Measurements from ENCODE around the gene FOXN3. TPM values are rescaled to one million over a fixed set of nuclear protein-coding genes. Genes with fewer than 3 reads are reported as not detected.

The FOXN3 gene
- total RNA-seq, 4 donors from 2014 or later: 98.7 to 116 (median 103) TPM

GRCh38 chr14:89310211-89310610, 106.8 kb downstream of the FOXN3 start:
- H3K36me3 ChIP-seq: no peaks in the 10 kb centered on the region
- no peak overlapping the region for H3K27ac ChIP-seq
- no peak overlapping the region for H3K4me3 ChIP-seq
- DNase-seq (ENCODE audit: low spot score in 2 of 2): no peak
- no peaks in the 10 kb centered on the region for H3K9me3 ChIP-seq
- WGBS, 2 donors: 90 to 94% methylated on average over 9 of the region's 9 CpGs
- H3K27me3 ChIP-seq: no peaks in the 10 kb centered on the region
- TF ChIP-seq POLR2A (IDR thresholded peaks at IDR 0.05): no peak
- TF ChIP-seq CTCF (IDR thresholded peaks at IDR 0.05): no peak
- no peak for TF ChIP-seq EP300 (IDR thresholded peaks at IDR 0.05)
- peaks cover 0 to 29% (median 11%) of the 10 kb centered on the region in 4 donors for H3K4me1 ChIP-seq

- Histone ChIP-seq H3K27ac (no peak overlapping the region), H3K27me3 (no peaks in the 10 kb centered on the region), H3K4me1 (peaks cover 0 to 34% (median 15%) of the 10 kb centered on the region in 4 donors), H3K36me3 (no peaks in the 10 kb centered on the region), H3K9me3 (no peaks in the 10 kb centered on the region), H3K4me3 (no peak overlapping the region)
- WGBS, 2 donors: 88 to 90% methylated on average over 11 of the region's 11 CpGs
- TF ChIP-seq EP300 (IDR thresholded peaks at IDR 0.05) (no peak), CTCF (IDR thresholded peaks at IDR 0.05) (no peak), POLR2A (IDR thresholded peaks at IDR 0.05) (no peak)
- DNase-seq (ENCODE audit: low spot score in 2 of 2): no peak
These were observed 107.3 kb downstream of the FOXN3 start for GRCh38 chr14:89309670-89310177.

GRCh38 chr14:89308232-89308959, 108.6 kb downstream of the FOXN3 start:
- H3K27me3 ChIP-seq: no peaks in the 10 kb centered on the region
- H3K4me3 ChIP-seq: no peak overlapping the region
- no peaks in the 10 kb centered on the region for H3K9me3 ChIP-seq
- 81 to 90% methylated on average over 10 of the region's 10 CpGs for WGBS, 2 donors
- TF ChIP-seq EP300 (IDR thresholded peaks at IDR 0.05) (no peak), CTCF (IDR thresholded peaks at IDR 0.05) (no peak), POLR2A (IDR thresholded peaks at IDR 0.05) (no peak)
- peaks cover 0 to 47% (median 27%) of the 10 kb centered on the region in 4 donors for H3K4me1 ChIP-seq
- no peaks in the 10 kb centered on the region for H3K36me3 ChIP-seq
- H3K27ac ChIP-seq: no peak overlapping the region
- DNase-seq (ENCODE audit: low spot score in 2 of 2): no peak

GRCh38 chr14:89307409-89307808, 109.6 kb downstream of the FOXN3 start:
- Histone ChIP-seq H3K27ac (no peak overlapping the region), H3K36me3 (no peaks in the 10 kb centered on the region), H3K9me3 (no peaks in the 10 kb centered on the region), H3K4me1 (peaks cover 0 to 57% (median 36%) of the 10 kb centered on the region in 4 donors), H3K27me3 (no peaks in the 10 kb centered on the region), H3K4me3 (no peak overlapping the region)
- 68 to 78% methylated on average over 8 of the region's 8 CpGs for WGBS, 2 donors
- DNase-seq (ENCODE audit: low spot score in 2 of 2): no peak
- TF ChIP-seq POLR2A (IDR thresholded peaks at IDR 0.05): no peak

- no peak for DNase-seq (ENCODE audit: low spot score in 2 of 2)
- 38 to 40% methylated on average over 16 of the region's 16 CpGs for WGBS, 2 donors
- H3K27ac ChIP-seq: peak overlapping the region; percentile 58 to 93 (median 84)
- no peaks in the 10 kb centered on the region for H3K27me3 ChIP-seq
- no peaks in the 10 kb centered on the region for H3K36me3 ChIP-seq
- H3K9me3 ChIP-seq: no peaks in the 10 kb centered on the region
- peaks cover 0 to 62% (median 37%) of the 10 kb centered on the region in 4 donors for H3K4me1 ChIP-seq
- H3K4me3 ChIP-seq: no peak overlapping the region
- peak in 1 of 2 donors; percentile 19 for TF ChIP-seq EP300 (IDR thresholded peaks at IDR 0.05)
- no peak for TF ChIP-seq POLR2A (IDR thresholded peaks at IDR 0.05)
These were observed 111.9 kb downstream of the FOXN3 start for GRCh38 chr14:89304972-89305703.

GRCh38 chr14:89304561-89304960, 112.5 kb downstream of the FOXN3 start:
- TF ChIP-seq CTCF (IDR thresholded peaks at IDR 0.05) (no peak), POLR2A (IDR thresholded peaks at IDR 0.05) (no peak), EP300 (IDR thresholded peaks at IDR 0.05) (no peak)
- no peak for DNase-seq (ENCODE audit: low spot score in 2 of 2)
- Histone ChIP-seq H3K4me1 (peaks cover 0 to 62% (median 37%) of the 10 kb centered on the region in 4 donors), H3K9me3 (no peaks in the 10 kb centered on the region), H3K36me3 (no peaks in the 10 kb centered on the region), H3K27me3 (no peaks in the 10 kb centered on the region), H3K27ac (peak overlapping the region; percentile 58 to 93 (median 84)), H3K4me3 (peak overlapping the region in 1 of 4 donors; percentile 14)
- 59 to 65% methylated on average over 6 of the region's 6 CpGs for WGBS, 2 donors
